Vagina (tissue), 2 donors: Measurements from ENCODE around the gene CCDC9.

ENCODE experiments used
- CTCF ChIP-seq, 3 experiments: fragments of 450-650 bp in 2 of 3; fragments of 200-600 bp in 1 of 3; sonication (generic) in 1 of 3; IDR thresholded peaks; one replicate each; pipeline ENCODE4 v1.5.1; 2017 to 2019; ENCODE audit warnings: antibody characterized with exemption in 3 of 3, mild to moderate bottlenecking in 2 of 3, moderate library complexity in 2 of 3
- POLR2A ChIP-seq, 2 donors: fragments of 450-650 bp; IDR thresholded peaks; one replicate each; pipeline ENCODE4 v1.6.1; 2017; ENCODE audit warnings: antibody characterized with exemption in 2 of 2, mild to moderate bottlenecking in 2 of 2, moderate library complexity in 2 of 2
- POLR2AphosphoS5 ChIP-seq, 2 donors: sonication (generic); formaldehyde crosslinking; IDR thresholded peaks; one replicate each; pipeline ENCODE4 v1.9.0; 2017; ENCODE audit warnings: antibody characterized with exemption in 2 of 2, mild to moderate bottlenecking in 2 of 2, low read depth in 1 of 2; ENCODE audit not compliant: insufficient read depth in 1 of 2

- no peak for TF ChIP-seq CTCF (IDR thresholded peaks at IDR 0.05)
- TF ChIP-seq POLR2A (IDR thresholded peaks at IDR 0.05), result no peak
- TF ChIP-seq POLR2AphosphoS5 (IDR thresholded peaks at IDR 0.05; ENCODE audit: insufficient read depth in 1 of 2, low read depth in 1 of 2), result no peak
Observed at GRCh38 chr19:47316513-47316912, 60.2 kb downstream of the CCDC9 start.
